Ascending aorta (tissue), 2 donors: ENCODE results near the gene MAST3. TPM values are rescaled to one million over a fixed set of nuclear protein-coding genes. Genes with fewer than 3 reads are reported as not detected.

Experiments used
- DNase-seq, 2 donors: peaks; one replicate each; pipeline ENCODE4 v3.0.0-alpha.2; 2019; ENCODE audit warnings: low spot score in 2 of 2
- H3K27ac ChIP-seq, 2 donors: fragments of 200-600 bp; sonication (generic); one replicate each; pipeline ENCODE4 v1.5.1; 2016 to 2017; ENCODE audit warnings: mild to moderate bottlenecking in 1 of 2
- H3K27me3 ChIP-seq: fragments of 200-600 bp; sonication (generic); one replicate; pipeline ENCODE4 v1.5.1; 2017
- H3K36me3 ChIP-seq, 2 donors: fragments of 200-600 bp; sonication (generic); one replicate each; pipeline ENCODE4 v1.5.1; 2016
- H3K4me1 ChIP-seq, 2 donors: fragments of 200-600 bp; sonication (generic); one replicate each; pipeline ENCODE4 v1.5.1; 2016 to 2017; ENCODE audit warnings: mild to moderate bottlenecking in 1 of 2
- H3K4me3 ChIP-seq, 2 donors: fragments of 200-600 bp; sonication (generic); one replicate each; pipeline ENCODE4 v1.5.1; 2016 to 2017; ENCODE audit warnings: mild to moderate bottlenecking in 1 of 2
- H3K9me3 ChIP-seq, 2 donors: fragments of 200-600 bp; sonication (generic); one replicate each; pipeline ENCODE4 v1.5.1; 2016
- intact Hi-C: fragments of 100-400 bp; cut with DNase I; formaldehyde crosslinking; loops from one replicate; pipeline ENCODE4 v1.15.1; 2023
- total RNA-seq: library from RNA; depleted of rRNA; stranded (reverse); fragments of >200 nt; gene quantifications from one replicate; pipeline ENCODE4 v1.1.0, GENCODE V29; 2016
- TF ChIP-seq, protein P1 (sequence below), 3 experiments: fragments of 200-600 bp in 2 of 3; fragments of 450-650 bp in 1 of 3; sonication (generic) in 2 of 3; IDR thresholded peaks; one replicate each; pipeline ENCODE4 v1.5.1; 2016 to 2019; ENCODE audit warnings: antibody characterized with exemption in 3 of 3, mild to moderate bottlenecking in 1 of 3, moderate library complexity in 1 of 3

Gene MAST3
- total RNA-seq, 1 donor from 2014 or later = 32.8 TPM

DNA sequence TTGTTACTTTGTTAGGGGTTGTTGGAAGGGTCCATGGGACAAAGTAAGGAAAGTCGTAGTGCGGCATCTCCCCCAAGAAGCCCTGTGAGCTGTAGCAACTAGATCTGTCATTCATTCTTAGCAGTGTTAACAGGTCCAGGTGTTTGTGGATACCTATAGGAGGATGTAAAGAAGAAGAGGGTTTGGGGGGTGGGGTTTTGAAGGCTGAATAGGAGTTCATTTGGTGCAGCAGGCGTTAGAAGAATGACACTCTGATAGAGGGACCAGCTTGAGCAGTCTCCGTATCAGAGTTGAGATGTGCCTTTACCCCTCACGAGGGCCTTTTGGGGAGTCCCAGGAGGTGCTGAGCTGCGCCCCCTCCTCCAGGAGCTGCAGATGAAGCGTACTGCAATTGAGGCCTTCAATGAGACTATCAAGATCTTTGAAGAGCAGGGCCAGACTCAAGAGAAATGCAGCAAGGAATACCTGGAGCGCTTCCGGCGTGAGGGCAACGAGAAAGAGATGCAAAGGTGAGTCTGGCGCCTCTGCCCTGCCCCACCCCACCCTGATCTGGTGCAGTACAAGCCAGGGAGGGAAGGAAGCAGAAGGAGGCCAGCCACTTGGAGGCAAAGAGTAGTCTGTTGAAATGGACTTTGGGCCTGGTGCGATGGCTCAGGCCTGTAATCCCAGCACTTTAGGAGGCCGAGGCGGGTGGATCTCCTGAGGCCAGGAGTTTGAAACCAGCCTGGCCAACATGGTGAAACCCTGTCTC is 68.4 kb downstream of the MAST3 start:
- TF ChIP-seq, protein P1, sequence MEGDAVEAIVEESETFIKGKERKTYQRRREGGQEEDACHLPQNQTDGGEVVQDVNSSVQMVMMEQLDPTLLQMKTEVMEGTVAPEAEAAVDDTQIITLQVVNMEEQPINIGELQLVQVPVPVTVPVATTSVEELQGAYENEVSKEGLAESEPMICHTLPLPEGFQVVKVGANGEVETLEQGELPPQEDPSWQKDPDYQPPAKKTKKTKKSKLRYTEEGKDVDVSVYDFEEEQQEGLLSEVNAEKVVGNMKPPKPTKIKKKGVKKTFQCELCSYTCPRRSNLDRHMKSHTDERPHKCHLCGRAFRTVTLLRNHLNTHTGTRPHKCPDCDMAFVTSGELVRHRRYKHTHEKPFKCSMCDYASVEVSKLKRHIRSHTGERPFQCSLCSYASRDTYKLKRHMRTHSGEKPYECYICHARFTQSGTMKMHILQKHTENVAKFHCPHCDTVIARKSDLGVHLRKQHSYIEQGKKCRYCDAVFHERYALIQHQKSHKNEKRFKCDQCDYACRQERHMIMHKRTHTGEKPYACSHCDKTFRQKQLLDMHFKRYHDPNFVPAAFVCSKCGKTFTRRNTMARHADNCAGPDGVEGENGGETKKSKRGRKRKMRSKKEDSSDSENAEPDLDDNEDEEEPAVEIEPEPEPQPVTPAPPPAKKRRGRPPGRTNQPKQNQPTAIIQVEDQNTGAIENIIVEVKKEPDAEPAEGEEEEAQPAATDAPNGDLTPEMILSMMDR (IDR thresholded peaks at IDR 0.05) = no peak
- no peak overlapping the region for H3K4me3 ChIP-seq
- no peaks in the 10 kb centered on the region for H3K9me3 ChIP-seq
- H3K36me3 ChIP-seq = peaks cover 52 to 53% of the 10 kb centered on the region in 2 donors
- peaks cover 2 to 8% of the 10 kb centered on the region in 2 donors for H3K4me1 ChIP-seq
- H3K27ac ChIP-seq = no peak overlapping the region
- intact Hi-C loops = no loop called here
- no peaks in the 10 kb centered on the region for H3K27me3 ChIP-seq
- no peak for DNase-seq

DNA sequence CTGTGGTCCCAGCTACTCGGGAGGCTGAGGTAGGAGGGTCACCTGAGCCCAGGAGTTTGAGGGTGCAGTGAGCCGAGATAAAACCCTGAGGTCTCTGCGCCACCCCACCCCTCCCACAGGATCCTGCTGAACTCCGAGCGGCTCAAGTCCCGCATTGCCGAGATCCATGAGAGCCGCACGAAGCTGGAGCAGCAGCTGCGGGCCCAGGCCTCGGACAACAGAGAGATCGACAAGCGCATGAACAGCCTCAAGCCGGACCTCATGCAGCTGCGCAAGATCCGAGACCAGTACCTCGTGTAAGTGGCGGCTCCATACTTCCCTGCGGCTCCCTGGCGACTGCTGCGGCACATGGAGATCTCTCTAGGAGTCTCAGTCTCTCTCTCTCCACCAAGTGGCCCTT is 69.4 kb downstream of the MAST3 start:
- TF ChIP-seq, protein P1 (IDR thresholded peaks at IDR 0.05) = no peak
- H3K4me1 ChIP-seq = peaks cover 0 to under 1% of the 10 kb centered on the region in 2 donors
- intact Hi-C loops = no loop called here
- DNase-seq = no peak
- no peaks in the 10 kb centered on the region for H3K27me3 ChIP-seq
- no peak overlapping the region for H3K27ac ChIP-seq
- no peaks in the 10 kb centered on the region for H3K9me3 ChIP-seq
- H3K4me3 ChIP-seq = no peak overlapping the region
- peaks cover 52 to 53% of the 10 kb centered on the region in 2 donors for H3K36me3 ChIP-seq

DNA sequence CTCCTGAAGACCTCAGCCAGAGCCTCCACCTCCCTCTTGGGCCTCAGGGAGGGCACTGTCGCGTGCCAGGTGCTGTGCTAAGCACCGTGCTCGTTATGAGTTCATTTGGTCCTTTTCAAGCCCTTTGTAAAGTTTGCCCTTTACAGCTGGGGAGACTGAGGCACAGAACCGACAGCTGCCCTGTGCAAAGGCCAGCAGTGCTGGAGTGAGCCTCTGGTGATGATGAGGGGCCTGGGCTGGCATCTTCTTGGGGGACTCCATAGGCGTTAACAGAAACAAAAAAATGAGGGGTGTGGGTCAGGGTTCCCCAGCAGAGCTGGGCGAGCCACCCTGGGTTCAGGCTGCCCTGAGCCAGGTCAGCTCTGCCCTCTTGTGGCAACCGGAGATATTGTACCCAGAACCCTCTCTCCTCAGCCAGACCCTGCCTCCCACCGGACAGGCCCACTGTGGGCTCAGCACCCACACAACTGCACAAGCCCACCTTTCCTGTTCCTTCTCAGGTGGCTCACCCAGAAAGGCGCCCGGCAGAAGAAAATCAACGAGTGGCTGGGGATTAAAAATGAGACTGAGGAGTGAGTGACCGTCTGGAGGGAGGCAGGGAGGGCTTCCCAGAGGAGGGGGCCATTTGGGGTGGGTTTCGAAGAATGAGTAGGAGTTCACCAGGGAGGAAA is 70.5 kb downstream of the MAST3 start:
- H3K27ac ChIP-seq = no peak overlapping the region
- no peak overlapping the region for H3K4me3 ChIP-seq
- intact Hi-C loops = no loop called here
- H3K4me1 ChIP-seq = peaks cover 0 to under 1% of the 10 kb centered on the region in 2 donors
- H3K36me3 ChIP-seq = peaks cover 44 to 46% of the 10 kb centered on the region in 2 donors
- no peaks in the 10 kb centered on the region for H3K27me3 ChIP-seq
- H3K9me3 ChIP-seq = no peaks in the 10 kb centered on the region
- TF ChIP-seq, protein P1 (IDR thresholded peaks at IDR 0.05) = peak; percentile 60 to 78 (median 75)
- DNase-seq = no peak

DNA sequence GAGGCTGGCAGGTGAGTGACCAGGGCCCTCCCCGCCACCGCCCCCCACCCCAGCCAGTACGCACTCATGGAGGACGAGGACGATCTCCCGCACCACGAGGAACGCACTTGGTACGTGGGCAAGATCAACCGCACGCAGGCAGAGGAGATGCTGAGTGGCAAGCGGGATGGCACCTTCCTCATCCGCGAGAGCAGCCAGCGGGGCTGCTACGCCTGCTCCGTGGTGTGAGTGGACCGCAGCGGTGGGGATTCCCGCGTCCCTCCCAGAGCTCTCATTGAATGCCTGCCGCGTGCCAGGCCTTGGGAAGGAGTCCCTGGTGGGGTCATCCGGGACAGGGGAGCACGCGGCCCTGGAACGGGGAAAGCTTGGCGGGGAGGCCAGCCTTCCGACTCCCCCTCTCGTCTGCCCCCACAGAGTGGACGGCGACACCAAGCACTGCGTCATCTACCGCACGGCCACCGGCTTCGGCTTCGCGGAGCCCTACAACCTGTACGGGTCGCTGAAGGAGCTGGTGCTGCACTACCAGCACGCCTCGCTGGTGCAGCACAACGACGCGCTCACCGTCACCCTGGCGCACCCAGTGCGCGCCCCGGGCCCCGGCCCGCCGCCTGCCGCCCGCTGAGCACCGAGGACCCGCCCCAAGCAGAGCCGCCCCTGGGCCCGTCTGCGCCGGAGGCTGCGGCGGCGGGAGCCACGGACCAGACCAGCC is 71.2 kb downstream of the MAST3 start:
- Histone ChIP-seq H3K27ac (no peak overlapping the region), H3K36me3 (peaks cover 40% of the 10 kb centered on the region in 2 donors)
- intact Hi-C loops = no loop called here

DNA sequence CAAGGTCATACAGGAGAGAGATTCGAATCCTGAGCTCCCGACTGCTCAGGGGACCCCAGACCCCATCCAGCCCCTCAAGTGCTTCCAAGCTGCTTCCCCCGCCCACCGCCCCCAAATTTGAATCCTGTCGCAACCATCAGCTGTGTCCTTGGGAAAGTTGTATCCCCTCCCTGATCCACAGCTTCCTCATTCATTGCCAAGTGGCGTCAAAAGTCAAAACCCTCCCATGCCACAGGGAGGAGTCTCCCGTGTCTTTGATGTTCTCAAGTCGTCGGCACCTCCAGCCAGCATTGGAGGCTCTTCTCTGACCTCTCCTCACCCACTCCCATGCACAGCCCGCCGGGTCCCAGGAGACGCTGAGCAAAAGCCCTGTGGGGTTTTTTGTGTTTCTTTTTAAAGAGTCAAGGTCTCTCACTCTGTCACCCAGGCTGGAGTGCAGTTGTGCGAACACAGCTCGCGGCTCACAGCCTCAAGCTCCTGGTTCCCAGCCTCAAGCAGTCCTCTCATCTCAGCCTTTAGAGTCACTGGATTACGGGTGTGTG is 73.2 kb downstream of the MAST3 start:
- H3K27ac ChIP-seq = peak overlapping the region; percentile 38 to 63
- intact Hi-C loops = no loop called here
- no peaks in the 10 kb centered on the region for H3K9me3 ChIP-seq
- H3K4me1 ChIP-seq = peaks cover 0 to 7% of the 10 kb centered on the region in 2 donors
- DNase-seq = no peak
- H3K36me3 ChIP-seq = peaks cover 25 to 29% of the 10 kb centered on the region in 2 donors
- TF ChIP-seq, protein P1 (IDR thresholded peaks at IDR 0.05) = no peak
- no peak overlapping the region for H3K4me3 ChIP-seq
- H3K27me3 ChIP-seq = no peaks in the 10 kb centered on the region

More for the DNA sequence above, 71.2 kb downstream of the MAST3 start:
- Histone ChIP-seq H3K27me3 (no peaks in the 10 kb centered on the region), H3K4me1 (peaks cover 0 to 7% of the 10 kb centered on the region in 2 donors), H3K9me3 (no peaks in the 10 kb centered on the region), H3K4me3 (no peak overlapping the region)
- TF ChIP-seq, protein P1 (IDR thresholded peaks at IDR 0.05) = no peak
- DNase-seq = no peak
